Muscle layer of duodenum (tissue), 2 donors: ENCODE results near the gene VWDE.
"Not testable (repeated sequence)": the region's sequence is repeated elsewhere in the genome, so short reads cannot be mapped to it uniquely, and the experiment has no call there.

Experiments
- H3K27ac ChIP-seq: one replicate; pipeline ENCODE4 v1.7.0; 2013; ENCODE audit warnings: mild to moderate bottlenecking, low read length
- H3K27me3 ChIP-seq: one replicate; pipeline ENCODE4 v1.7.0; 2013; ENCODE audit warnings: low read depth, mild to moderate bottlenecking, control low read depth, low read length
- H3K36me3 ChIP-seq, 2 donors: one replicate each; pipeline ENCODE4 v1.7.0; 2013; ENCODE audit warnings: low read length in 2 of 2, control low read depth in 1 of 2, mild to moderate bottlenecking in 1 of 2; ENCODE audit not compliant: insufficient read depth in 2 of 2, control insufficient read depth in 1 of 2
- H3K4me1 ChIP-seq, 2 donors: one replicate each; pipeline ENCODE4 v1.7.0; 2013; ENCODE audit warnings: low read length in 2 of 2, mild to moderate bottlenecking in 2 of 2, control low read depth in 1 of 2, moderate library complexity in 1 of 2; ENCODE audit not compliant: insufficient read depth in 2 of 2, control insufficient read depth in 1 of 2
- H3K4me3 ChIP-seq, 2 donors: one replicate each; pipeline ENCODE4 v1.7.0; 2013; ENCODE audit warnings: low read length in 2 of 2, low read depth in 1 of 2, mild to moderate bottlenecking in 1 of 2
- H3K9me3 ChIP-seq, 2 donors: one replicate each; pipeline ENCODE4 v1.7.0; 2013; ENCODE audit warnings: low read length in 2 of 2, control low read depth in 1 of 2, mild to moderate bottlenecking in 1 of 2; ENCODE audit not compliant: control insufficient read depth in 1 of 2
- donor health status: healthy.

VWDE gene

DNA sequence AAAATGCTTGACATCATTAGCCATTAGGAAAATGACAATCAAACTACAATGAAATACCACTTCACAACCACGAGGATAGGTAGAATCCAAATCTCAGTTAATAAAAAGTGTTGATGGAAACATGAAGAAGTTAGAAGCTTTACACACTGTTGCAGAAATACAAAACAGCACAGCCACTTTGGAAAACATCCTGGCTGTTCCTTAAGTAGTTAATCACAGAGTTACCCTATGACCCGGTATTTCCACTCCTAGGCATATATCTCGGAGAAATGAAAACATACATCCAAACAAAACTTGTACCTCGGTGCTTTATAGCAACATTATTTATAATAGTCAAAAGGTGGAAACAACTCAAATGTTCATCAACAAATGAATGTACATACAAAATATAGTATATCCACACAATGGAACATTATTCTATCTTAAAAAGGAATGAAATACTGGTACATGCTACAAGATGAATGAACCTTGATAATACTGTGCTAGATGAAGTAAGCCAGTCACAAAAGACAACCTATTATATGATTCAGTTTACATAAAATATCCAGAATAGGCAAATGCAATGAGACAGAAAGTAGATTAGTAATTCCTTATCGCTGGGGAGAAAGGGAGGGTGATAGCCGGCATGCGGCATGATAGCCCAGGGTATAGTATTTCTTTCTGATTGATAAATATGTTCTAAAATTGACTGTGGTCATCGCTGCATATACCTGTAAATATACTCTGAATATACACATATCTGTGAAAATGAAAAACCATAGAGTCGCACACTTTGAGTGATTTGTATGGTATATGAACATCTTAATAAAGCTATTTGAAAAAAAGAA lies 1.9 kb downstream of the VWDE start:
- Histone ChIP-seq H3K27ac (no peak overlapping the region), H3K4me1 (peaks cover 0 to 13% of the 10 kb centered on the region in 2 donors), H3K36me3 (no peaks in the 10 kb centered on the region), H3K27me3 (no peaks in the 10 kb centered on the region), H3K9me3 (no peaks in the 10 kb centered on the region), H3K4me3 (no peak overlapping the region)

GRCh38 chr7:12398186-12398585 lies 5.5 kb downstream of the VWDE start:
- no peaks in the 10 kb centered on the region for H3K27me3 ChIP-seq
- H3K4me3 ChIP-seq = no peak overlapping the region
- peaks cover 0 to 5% of the 10 kb centered on the region in 2 donors for H3K4me1 ChIP-seq
- H3K27ac ChIP-seq = no peak overlapping the region
- no peaks in the 10 kb centered on the region for H3K36me3 ChIP-seq
- no peaks in the 10 kb centered on the region for H3K9me3 ChIP-seq

- no peaks in the 10 kb centered on the region for H3K9me3 ChIP-seq
- no peak overlapping the region for H3K4me3 ChIP-seq
- no peaks in the 10 kb centered on the region for H3K36me3 ChIP-seq
- no peaks in the 10 kb centered on the region for H3K4me1 ChIP-seq
- no peaks in the 10 kb centered on the region for H3K27me3 ChIP-seq
- H3K27ac ChIP-seq = no peak overlapping the region
Observed at GRCh38 chr7:12397671-12398070, 6.0 kb downstream of the VWDE start.

DNA sequence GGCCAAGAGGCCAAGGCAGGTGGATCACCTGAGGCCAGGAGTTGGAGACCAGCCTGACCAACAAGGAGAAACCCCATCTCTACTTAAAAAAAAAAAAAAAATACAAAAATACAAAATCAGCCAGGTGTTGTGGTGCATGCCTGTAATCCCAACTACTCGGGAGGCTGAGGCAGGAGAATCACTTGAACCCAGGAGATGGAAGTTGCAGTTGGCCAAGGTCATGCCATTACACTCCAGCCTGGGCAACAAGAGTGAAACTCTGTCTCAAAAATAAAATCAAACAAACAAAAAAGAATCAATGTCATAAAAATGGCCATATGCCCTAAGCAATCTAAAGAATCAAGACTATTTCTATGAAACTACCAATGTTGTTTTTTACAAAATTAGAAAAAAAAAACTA lies 7.0 kb downstream of the VWDE start:
- H3K27ac ChIP-seq, H3K4me1 ChIP-seq, H3K36me3 ChIP-seq, H3K4me3 ChIP-seq, H3K9me3 ChIP-seq, H3K27me3 ChIP-seq: not testable (repeated sequence)

DNA sequence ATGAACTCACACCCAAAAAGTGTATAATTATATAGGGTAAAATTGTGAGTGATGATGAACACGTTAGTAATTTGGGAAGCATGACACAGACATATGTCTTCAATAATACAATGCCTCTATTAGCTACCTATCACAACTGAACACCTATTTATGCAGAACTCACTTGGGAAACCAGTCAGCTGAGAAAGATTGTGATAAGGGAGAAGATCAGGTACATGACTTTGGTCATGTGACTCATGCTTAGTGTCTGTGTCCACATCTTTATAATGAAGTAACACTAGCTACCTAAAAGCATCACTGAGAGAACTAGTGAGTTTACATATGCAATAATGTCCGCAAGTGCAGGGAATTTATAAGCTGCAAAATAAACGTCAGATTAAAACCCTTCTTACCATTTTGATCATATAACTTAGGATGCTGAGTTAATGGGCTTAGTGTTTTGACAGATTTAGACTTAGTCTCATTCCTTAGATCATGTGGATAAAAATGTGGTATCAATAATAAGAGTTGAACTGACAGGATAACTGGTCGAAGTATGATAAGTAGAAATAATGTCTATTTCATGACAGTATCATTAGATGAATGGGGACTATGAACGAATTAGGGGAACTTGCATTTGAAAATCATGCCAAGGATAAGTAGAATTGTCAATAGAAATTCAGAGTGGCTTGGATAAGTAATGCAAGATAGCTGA lies 11.6 kb downstream of the VWDE start:
- H3K27ac ChIP-seq = no peak overlapping the region
- H3K36me3 ChIP-seq = no peaks in the 10 kb centered on the region
- H3K9me3 ChIP-seq = no peaks in the 10 kb centered on the region
- no peak overlapping the region for H3K4me3 ChIP-seq
- H3K27me3 ChIP-seq = no peaks in the 10 kb centered on the region
- no peaks in the 10 kb centered on the region for H3K4me1 ChIP-seq

DNA sequence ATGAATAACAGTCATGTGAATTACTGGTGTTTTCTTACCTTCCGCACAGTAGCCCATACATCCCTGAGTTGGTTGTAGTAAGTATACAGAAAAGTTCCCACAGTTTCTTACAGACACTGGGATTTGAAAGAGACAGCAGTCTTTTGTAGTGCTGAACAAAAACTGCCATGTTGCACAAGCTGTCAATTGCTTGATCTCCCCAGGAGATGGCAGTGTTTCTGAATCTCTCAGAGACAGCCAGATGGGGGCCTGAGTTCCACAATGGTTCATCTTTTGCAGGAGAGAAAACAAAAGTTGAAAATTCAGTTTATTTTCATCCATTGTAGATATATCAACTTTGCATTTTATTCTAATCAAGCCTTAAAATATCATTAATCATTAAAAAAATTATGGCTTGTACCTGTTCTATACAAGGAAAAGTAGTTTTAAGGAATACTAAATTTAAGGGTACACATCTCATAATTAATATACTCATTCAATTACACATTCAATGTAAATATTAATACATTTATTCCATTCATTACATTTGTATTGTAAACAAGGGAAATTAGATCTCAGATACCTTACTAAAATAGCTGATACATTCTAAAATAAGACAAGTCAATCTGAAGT lies 14.5 kb downstream of the VWDE start:
- no peaks in the 10 kb centered on the region for H3K36me3 ChIP-seq
- no peaks in the 10 kb centered on the region for H3K9me3 ChIP-seq
- no peaks in the 10 kb centered on the region for H3K27me3 ChIP-seq
- no peak overlapping the region for H3K4me3 ChIP-seq
- no peaks in the 10 kb centered on the region for H3K4me1 ChIP-seq
- no peak overlapping the region for H3K27ac ChIP-seq

GRCh38 chr7:12386313-12386740 lies 17.3 kb downstream of the VWDE start:
- no peak overlapping the region for H3K27ac ChIP-seq
- H3K36me3 ChIP-seq = no peaks in the 10 kb centered on the region
- H3K9me3 ChIP-seq = no peaks in the 10 kb centered on the region
- H3K4me1 ChIP-seq = no peaks in the 10 kb centered on the region
- H3K4me3 ChIP-seq = no peak overlapping the region
- no peaks in the 10 kb centered on the region for H3K27me3 ChIP-seq

- H3K4me1 ChIP-seq = no peaks in the 10 kb centered on the region
- no peaks in the 10 kb centered on the region for H3K9me3 ChIP-seq
- H3K27ac ChIP-seq = no peak overlapping the region
- no peaks in the 10 kb centered on the region for H3K36me3 ChIP-seq
- no peaks in the 10 kb centered on the region for H3K27me3 ChIP-seq
- no peak overlapping the region for H3K4me3 ChIP-seq
Observed at GRCh38 chr7:12385364-12385786, 18.3 kb downstream of the VWDE start.

- Histone ChIP-seq H3K36me3 (no peaks in the 10 kb centered on the region), H3K27me3 (no peaks in the 10 kb centered on the region), H3K4me3 (no peak overlapping the region), H3K4me1 (no peaks in the 10 kb centered on the region), H3K27ac (no peak overlapping the region), H3K9me3 (no peaks in the 10 kb centered on the region)
Observed at GRCh38 chr7:12383377-12383776, 20.3 kb downstream of the VWDE start.

GRCh38 chr7:12378389-12378788 lies 25.3 kb downstream of the VWDE start:
- H3K9me3 ChIP-seq = no peaks in the 10 kb centered on the region
- no peak overlapping the region for H3K4me3 ChIP-seq
- no peak overlapping the region for H3K27ac ChIP-seq
- H3K4me1 ChIP-seq = no peaks in the 10 kb centered on the region
- H3K27me3 ChIP-seq = no peaks in the 10 kb centered on the region
- H3K36me3 ChIP-seq = no peaks in the 10 kb centered on the region

- H3K27me3 ChIP-seq = no peaks in the 10 kb centered on the region
- no peak overlapping the region for H3K4me3 ChIP-seq
- H3K27ac ChIP-seq = no peak overlapping the region
- H3K9me3 ChIP-seq = no peaks in the 10 kb centered on the region
- no peaks in the 10 kb centered on the region for H3K36me3 ChIP-seq
- no peaks in the 10 kb centered on the region for H3K4me1 ChIP-seq
Observed at GRCh38 chr7:12377406-12377805, 26.3 kb downstream of the VWDE start.
